HUES64 (cell line): ENCODE measurements around the gene MTA1.

Experiments used
- H3K27ac ChIP-seq: 2 replicates; pipeline ENCODE4 v1.7.0; 2013; ENCODE audit warnings: low read depth, low read length, inconsistent platforms
- H3K27me3 ChIP-seq: 2 replicates; pipeline ENCODE4 v1.6.1; 2013; ENCODE audit warnings: mild to moderate bottlenecking, low read length; ENCODE audit not compliant: insufficient read depth
- H3K36me3 ChIP-seq: 2 replicates; pipeline ENCODE4 v1.6.1; 2013; ENCODE audit warnings: mild to moderate bottlenecking, low read length; ENCODE audit not compliant: insufficient read depth
- H3K4me1 ChIP-seq: 2 replicates; pipeline ENCODE4 v1.6.1; 2013; ENCODE audit warnings: mild to moderate bottlenecking, low read length, moderate library complexity; ENCODE audit not compliant: insufficient read depth
- H3K4me3 ChIP-seq: 2 replicates; pipeline ENCODE4 v1.5.1; 2013; ENCODE audit warnings: mild to moderate bottlenecking, low read length, moderate library complexity
- H3K9ac ChIP-seq: 2 replicates; pipeline ENCODE4 v1.6.1; 2013; ENCODE audit warnings: mild to moderate bottlenecking, low read depth, low read length
- H3K9me3 ChIP-seq: 2 replicates; pipeline ENCODE4 v1.6.1; 2013; ENCODE audit warnings: low read depth, low read length; ENCODE audit not compliant: insufficient read depth
- WGBS: fragments of 150-250, 120-280 bp; methylation state at CpG from one replicate; pipeline ENCODE4 v1.1.7; 2013; ENCODE audit warnings: missing lambda C conversion rate; 5-methylcytosine and 5-hydroxymethylcytosine counted together

The MTA1 gene

DNA sequence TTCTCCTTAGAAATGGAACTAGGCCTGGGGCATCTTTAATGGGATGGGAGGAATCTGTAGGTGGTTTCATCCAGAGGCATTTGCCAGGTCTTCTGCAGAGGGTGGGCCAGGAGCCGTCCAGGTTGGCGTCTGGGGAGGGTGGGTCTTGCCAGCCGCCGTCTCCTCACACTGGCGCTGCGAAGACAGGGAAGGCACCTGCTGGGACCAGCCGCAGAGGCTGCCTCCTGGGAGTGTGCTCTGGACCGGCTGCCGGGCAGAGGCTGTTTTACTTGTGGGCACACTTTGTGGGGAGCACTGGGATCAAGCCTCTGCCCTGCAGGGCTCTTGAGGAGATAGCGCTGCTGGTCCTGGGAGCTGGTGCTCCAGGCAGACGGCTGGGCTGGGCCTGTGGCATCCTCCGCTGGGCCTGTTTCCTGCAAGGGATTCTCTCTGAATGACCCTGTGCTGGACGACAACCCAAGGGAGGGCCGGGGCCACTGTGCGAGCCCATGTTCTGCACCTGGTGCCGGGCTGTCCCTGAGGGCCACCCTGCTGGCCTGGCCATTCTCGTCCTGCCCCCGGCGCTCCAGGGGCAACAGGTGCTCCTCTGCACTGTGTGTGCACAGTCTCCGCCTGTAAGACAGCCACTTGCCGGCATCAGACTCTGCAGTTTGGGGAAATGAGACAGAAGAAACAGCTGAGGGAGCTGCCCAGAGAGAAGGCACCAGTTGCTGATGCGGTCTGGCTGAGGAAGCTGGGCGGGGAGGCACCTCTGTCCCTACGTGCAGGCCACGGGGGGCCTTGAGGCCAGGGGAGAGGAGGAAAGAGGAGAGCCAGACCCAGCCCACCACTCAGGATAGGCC is 31.3 kb upstream of the MTA1 start:
- Histone ChIP-seq H3K27ac (no peak overlapping the region), H3K9ac (no peak overlapping the region), H3K27me3 (no peaks in the 10 kb centered on the region), H3K9me3 (no peaks in the 10 kb centered on the region), H3K4me1 (no peaks in the 10 kb centered on the region), H3K4me3 (no peak overlapping the region), H3K36me3 (peaks cover 15% of the 10 kb centered on the region)
- 93% methylated on average over 25 of the region's 25 CpGs for WGBS

DNA sequence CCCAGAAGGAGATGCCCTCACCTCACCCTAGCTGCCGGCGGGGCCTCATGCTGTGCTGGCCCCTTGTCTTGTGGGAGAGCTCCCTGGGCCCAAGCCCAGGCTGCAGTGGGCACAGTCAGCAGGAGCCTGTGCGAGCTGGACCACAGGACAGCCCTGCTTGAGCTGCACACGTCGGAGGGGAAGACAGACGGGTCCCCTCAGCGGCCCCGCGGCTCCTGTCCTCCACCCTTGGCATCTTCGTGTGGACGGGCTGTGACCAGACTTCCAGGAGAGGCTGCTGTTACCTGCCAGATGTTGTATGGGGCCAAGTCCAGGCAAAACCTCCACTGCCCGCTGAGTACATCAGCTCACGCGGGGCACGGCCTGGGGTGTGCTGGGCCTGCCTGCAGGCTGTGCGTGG is 30.7 kb upstream of the MTA1 start:
- Histone ChIP-seq H3K9me3 (no peaks in the 10 kb centered on the region), H3K9ac (no peak overlapping the region), H3K4me3 (no peak overlapping the region), H3K4me1 (no peaks in the 10 kb centered on the region), H3K27me3 (no peaks in the 10 kb centered on the region), H3K27ac (no peak overlapping the region), H3K36me3 (peaks cover 9% of the 10 kb centered on the region)
- 94% methylated on average over 16 of the region's 16 CpGs for WGBS

GRCh38 chr14:105389534-105389933 is 30.1 kb upstream of the MTA1 start:
- Histone ChIP-seq H3K36me3 (peaks cover 4% of the 10 kb centered on the region; the same call in 1 of the 2 replicates), H3K4me3 (no peak overlapping the region), H3K9ac (no peak overlapping the region), H3K4me1 (no peaks in the 10 kb centered on the region), H3K27me3 (no peaks in the 10 kb centered on the region), H3K9me3 (no peaks in the 10 kb centered on the region), H3K27ac (no peak overlapping the region)
- WGBS, result 93% methylated on average over 12 of the region's 12 CpGs

GRCh38 chr14:105389976-105390848 is 29.4 kb upstream of the MTA1 start:
- Histone ChIP-seq H3K4me1 (no peaks in the 10 kb centered on the region), H3K4me3 (no peak overlapping the region)
- WGBS, result 92% methylated on average over 27 of the region's 27 CpGs

DNA sequence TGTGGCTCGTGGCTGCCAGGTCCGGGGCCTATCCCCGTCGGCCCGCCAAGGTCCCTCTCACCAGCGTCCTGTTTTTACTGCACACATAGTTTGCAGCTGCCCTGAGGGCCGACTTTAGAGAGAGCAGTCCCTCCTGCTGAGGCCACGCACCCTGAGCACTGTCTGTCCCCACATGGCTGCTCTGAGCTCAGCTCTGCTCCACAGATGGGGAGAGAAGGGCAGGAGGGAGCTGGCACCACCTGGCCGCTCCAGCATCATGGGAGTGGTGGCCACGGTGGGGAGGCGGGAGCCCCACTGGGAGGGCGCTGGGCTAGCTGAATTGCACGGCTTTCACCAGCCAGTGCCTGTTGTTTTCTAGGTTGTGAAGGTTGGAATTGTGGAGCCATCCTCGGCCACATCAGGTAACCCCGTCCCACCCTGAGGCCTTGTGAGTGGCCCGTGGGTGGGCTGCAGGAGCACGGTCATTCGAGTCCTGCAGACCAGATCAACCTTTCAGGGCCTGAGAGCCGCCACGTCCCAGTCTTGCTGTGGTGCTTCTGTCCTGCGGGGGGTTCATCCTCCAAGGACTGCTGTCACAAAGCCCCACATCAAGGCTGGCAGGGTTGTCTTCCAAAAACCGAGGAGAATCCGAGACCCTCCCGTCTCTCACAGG is 28.7 kb upstream of the MTA1 start:
- Histone ChIP-seq H3K27me3 (no peaks in the 10 kb centered on the region), H3K9me3 (no peaks in the 10 kb centered on the region), H3K4me3 (no peak overlapping the region), H3K9ac (no peak overlapping the region), H3K36me3 (peaks cover 2% of the 10 kb centered on the region; the same call in 1 of the 2 replicates), H3K27ac (no peak overlapping the region), H3K4me1 (no peaks in the 10 kb centered on the region)
- 92% methylated on average over 24 of the region's 24 CpGs for WGBS

More at GRCh38 chr14:105389976-105390848, 29.4 kb upstream of the MTA1 start:
- Histone ChIP-seq H3K9ac (no peak overlapping the region), H3K27me3 (no peaks in the 10 kb centered on the region), H3K36me3 (peaks cover 2% of the 10 kb centered on the region; the same call in 1 of the 2 replicates), H3K27ac (no peak overlapping the region), H3K9me3 (no peaks in the 10 kb centered on the region)

GRCh38 chr14:105391541-105391940 is 28.1 kb upstream of the MTA1 start:
- 94% methylated on average over 23 of the region's 23 CpGs for WGBS
- H3K27ac ChIP-seq, result no peak overlapping the region
- peaks cover 2% of the 10 kb centered on the region; the same call in 1 of the 2 replicates for H3K36me3 ChIP-seq

DNA sequence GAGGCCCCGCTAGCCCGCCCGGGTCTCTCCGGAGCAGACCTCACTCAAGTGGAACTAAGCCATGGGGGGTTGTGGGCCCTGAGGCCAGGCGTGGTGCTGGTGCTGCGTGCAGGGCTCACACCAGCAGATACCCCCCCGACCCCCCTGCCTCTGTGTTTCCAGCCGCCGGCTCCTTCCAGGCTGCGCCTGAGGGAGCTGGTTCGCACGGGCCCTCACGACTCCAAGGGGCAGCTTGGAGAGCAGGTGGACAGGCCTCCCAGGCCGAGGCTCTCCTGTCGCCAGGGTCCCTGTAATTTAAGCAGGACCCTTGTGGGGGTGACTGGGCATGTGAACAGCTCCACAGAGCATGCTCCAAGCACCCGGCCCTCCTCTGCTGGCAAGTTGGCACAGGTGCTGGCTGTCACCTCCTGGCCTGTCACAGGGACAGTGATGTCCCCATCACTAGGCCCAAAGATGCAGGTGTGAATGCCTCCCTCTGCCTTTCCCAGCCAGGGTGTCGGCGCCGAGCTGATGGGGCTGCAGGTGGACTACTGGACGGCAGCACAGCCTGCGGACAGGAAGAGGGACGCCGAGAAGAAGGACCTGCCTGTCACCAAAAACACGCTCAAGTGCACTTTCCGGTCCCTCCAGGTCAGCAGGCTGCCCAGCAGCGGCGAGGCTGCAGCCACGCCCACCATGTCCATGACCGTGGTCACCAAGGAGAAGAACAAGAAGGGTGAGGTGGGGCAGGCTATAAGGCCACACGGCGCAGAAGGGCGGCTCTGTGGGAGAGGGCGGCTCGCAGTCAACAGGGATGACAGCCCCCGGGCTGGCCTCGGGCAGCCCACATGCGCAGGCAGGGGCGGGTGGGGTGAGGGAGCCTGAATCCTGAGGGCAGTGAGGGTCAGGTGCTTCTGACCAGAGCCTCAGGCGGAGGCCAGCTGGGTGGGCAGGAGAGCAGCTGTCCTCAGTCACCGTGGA is 27.2 kb upstream of the MTA1 start:
- Histone ChIP-seq H3K9me3 (no peaks in the 10 kb centered on the region), H3K27me3 (peaks cover 5% of the 10 kb centered on the region; the same call in 1 of the 2 replicates), H3K27ac (no peak overlapping the region), H3K9ac (no peak overlapping the region), H3K4me1 (no peaks in the 10 kb centered on the region), H3K36me3 (peaks cover 1% of the 10 kb centered on the region; the same call in 1 of the 2 replicates), H3K4me3 (no peak overlapping the region)
- 94% methylated on average over 40 of the region's 40 CpGs for WGBS

More at GRCh38 chr14:105391541-105391940, 28.1 kb upstream of the MTA1 start:
- Histone ChIP-seq H3K4me1 (no peaks in the 10 kb centered on the region), H3K4me3 (no peak overlapping the region), H3K9ac (no peak overlapping the region), H3K9me3 (no peaks in the 10 kb centered on the region), H3K27me3 (no peaks in the 10 kb centered on the region)

DNA sequence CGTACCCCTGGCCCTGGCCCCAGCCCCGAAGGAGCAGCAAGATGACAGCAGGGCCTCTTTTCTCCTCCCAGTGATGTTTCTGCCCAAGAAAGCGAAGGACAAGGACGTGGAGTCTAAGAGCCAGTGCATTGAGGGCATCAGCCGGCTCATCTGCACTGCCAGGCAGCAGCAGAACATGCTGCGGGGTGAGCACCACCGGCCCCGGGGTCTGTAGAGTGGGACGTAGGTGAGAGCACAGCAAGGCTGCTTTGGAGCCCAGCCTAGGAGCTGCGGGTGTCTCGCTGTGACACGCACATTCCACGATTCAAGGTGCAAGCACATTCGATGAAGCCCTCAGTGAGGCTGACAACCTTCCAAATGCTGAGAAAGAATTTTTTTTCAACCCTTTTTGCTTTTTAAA is 26.5 kb upstream of the MTA1 start:
- WGBS, result 95% methylated on average over 14 of the region's 14 CpGs

GRCh38 chr14:105394714-105395537 is 24.7 kb upstream of the MTA1 start:
- WGBS, result 90% methylated on average over 25 of the region's 25 CpGs
- no peak overlapping the region for H3K9ac ChIP-seq
- no peak overlapping the region for H3K4me3 ChIP-seq
- peaks cover 5% of the 10 kb centered on the region; the same call in 1 of the 2 replicates for H3K27me3 ChIP-seq
- no peak overlapping the region for H3K27ac ChIP-seq
- peaks cover 7% of the 10 kb centered on the region; the same call in 1 of the 2 replicates for H3K36me3 ChIP-seq
- H3K9me3 ChIP-seq, result peaks cover 12% of the 10 kb centered on the region
- H3K4me1 ChIP-seq, result no peaks in the 10 kb centered on the region

More for the DNA sequence above, 26.5 kb upstream of the MTA1 start:
- H3K4me1 ChIP-seq, result no peaks in the 10 kb centered on the region
- H3K36me3 ChIP-seq, result no peaks in the 10 kb centered on the region
- H3K27me3 ChIP-seq, result peaks cover 5% of the 10 kb centered on the region; the same call in 1 of the 2 replicates
- H3K9ac ChIP-seq, result no peak overlapping the region
- no peak overlapping the region for H3K27ac ChIP-seq
- 0 out of 2 replicates have a peak, but pooled peaks cover 2% of the 10 kb centered on the region for H3K9me3 ChIP-seq
- no peak overlapping the region for H3K4me3 ChIP-seq
